SJSA1 (cell line): ENCODE data around the gene RPS14. TPM values are rescaled to one million over a fixed set of nuclear protein-coding genes. Genes with fewer than 3 reads are reported as not detected.

ENCODE experiments used
- total RNA-seq: library from RNA; depleted of rRNA; stranded (reverse); fragments of >200 nt; shearing (Covaris generic); gene quantifications from 2 replicates; pipeline ENCODE4 v1.2.3, GENCODE V29; 2014; rRNA removed

RPS14 gene
- total RNA-seq, 1 experiment from 2014 or later: 2,445 TPM

Other genes starting within 250 kb of the RPS14 start
- gene CAMK2A, start 160.0 kb downstream of the RPS14 start, total RNA-seq: not detected in 2 replicates
- 0.21 TPM in 1 of 2 replicates, not detected in the other for gene ARSI, start 146.8 kb downstream of the RPS14 start, total RNA-seq
- 58.8 and 67.2 TPM in 2 replicates for gene TCOF1, start 92.0 kb downstream of the RPS14 start, total RNA-seq
- gene CD74, start 36.8 kb downstream of the RPS14 start, total RNA-seq: not detected in 2 replicates
- 65.0 and 87.8 TPM in 2 replicates for gene NDST1, start 58.4 kb upstream of the RPS14 start, total RNA-seq
- gene SYNPO, start 190.9 kb upstream of the RPS14 start, total RNA-seq: 3.7 and 6.5 TPM in 2 replicates
- 0.82 TPM in 1 of 2 replicates, not detected in the other for gene MYOZ3, start 211.5 kb upstream of the RPS14 start, total RNA-seq